Globus pallidus (tissue), 1 donor: ENCODE results near the gene BICRAL.
"Not testable (repeated sequence)": the region's sequence is repeated elsewhere in the genome, so short reads cannot be mapped to it uniquely, and the experiment has no call there.

Experiments used
- DNase-seq: peaks from one replicate; pipeline ENCODE4 v3.0.0-alpha.2; 2015; ENCODE audit warnings: low spot score

BICRAL gene

GRCh38 chr6:42834056-42834455 lies 52.2 kb downstream of the BICRAL start:
- DNase-seq, result no peak

GRCh38 chr6:42841844-42842584 lies 60.2 kb downstream of the BICRAL start:
- DNase-seq, result no peak

GRCh38 chr6:42845327-42845694 lies 63.5 kb downstream of the BICRAL start:
- no peak for DNase-seq

GRCh38 chr6:42846505-42846904 lies 64.7 kb downstream of the BICRAL start:
- DNase-seq, result no peak

- DNase-seq, result no peak
Observed at GRCh38 chr6:42848700-42849099, 66.8 kb downstream of the BICRAL start.

- DNase-seq, result no peak
Observed at GRCh38 chr6:42851599-42851998, 69.7 kb downstream of the BICRAL start.

GRCh38 chr6:42860036-42860435 lies 78.2 kb downstream of the BICRAL start:
- DNase-seq, result no peak

- no peak for DNase-seq
Observed at GRCh38 chr6:42860481-42860880, 78.6 kb downstream of the BICRAL start.

- no peak for DNase-seq
Observed at GRCh38 chr6:42864602-42865001, 82.8 kb downstream of the BICRAL start.

GRCh38 chr6:42870145-42870936 lies 88.5 kb downstream of the BICRAL start:
- DNase-seq, result no peak

GRCh38 chr6:42871711-42872110 lies 89.9 kb downstream of the BICRAL start:
- DNase-seq, result no peak

- DNase-seq, result no peak
Observed at GRCh38 chr6:42873313-42873712, 91.5 kb downstream of the BICRAL start.

- no peak for DNase-seq
Observed at GRCh38 chr6:42877695-42878094, 95.8 kb downstream of the BICRAL start.

GRCh38 chr6:42879372-42880239 lies 97.8 kb downstream of the BICRAL start, which contains the start of gene RPL7L1:
Gene RPL7L1 (plus strand): TSS chr6:42879616. CDS start chr6:42879911, 295 bp downstream.
- DNase-seq, result peak; percentile 93

- not testable (repeated sequence) for DNase-seq
Observed at GRCh38 chr6:42880240-42880817, 98.5 kb downstream of the BICRAL start.

GRCh38 chr6:42880871-42881270 lies 99.0 kb downstream of the BICRAL start:
- not testable (repeated sequence) for DNase-seq

- DNase-seq, result no peak
Observed at GRCh38 chr6:42885702-42886101, 103.8 kb downstream of the BICRAL start.

GRCh38 chr6:42888201-42888600 lies 106.3 kb downstream of the BICRAL start:
- not testable (repeated sequence) for DNase-seq

- no peak for DNase-seq
Observed at GRCh38 chr6:42889815-42890214, 108.0 kb downstream of the BICRAL start.

- DNase-seq, result peak; percentile 94
Observed at GRCh38 chr6:42890311-42891198, 108.7 kb downstream of the BICRAL start.

GRCh38 chr6:42891199-42891722 lies 109.4 kb downstream of the BICRAL start:
- DNase-seq, result no peak
